Naive thymus-derived CD8-positive, alpha-beta T cell (primary cell): ENCODE results near the gene GPER1. TPM values are rescaled to one million over a fixed set of nuclear protein-coding genes. Genes with fewer than 3 reads are reported as not detected.
"Not testable (repeated sequence)": the region's sequence is repeated elsewhere in the genome, so short reads cannot be mapped to it uniquely, and the experiment has no call there.

Experiments
- ATAC-seq, 2 donors: fragments of 150-1000 bp; cut with Tn5 transposase in 1 of 2; sonication (Bioruptor Pico), chemical (Tn5 transposase) in 1 of 2; 1 replicate in 1 of 2; 2 replicates in 1 of 2; pipeline ENCODE4 v1.10.0; 2021; ENCODE audit warnings: mild to moderate bottlenecking in 2 of 2, moderate library complexity in 2 of 2
- POLR2A ChIA-PET: fragments of 350-600 bp; sonication (Branson Sonifier 250); formaldehyde crosslinking; loops from one replicate; lab custom pipeline; 2021; ENCODE audit warnings: antibody characterized with exemption; lab: Charles Lee
- DNase-seq, 10 donors: peaks; one replicate each; pipeline versions ENCODE4 v3.0.0 to v3.0.0-alpha.2; 2020 to 2022
- H3K27ac Mint-ChIP-seq, 10 donors: one replicate each; pipeline ENCODE4 v1.8.0; 2020 to 2022; ENCODE audit warnings: mild to moderate bottlenecking in 10 of 10, mixed read lengths in 10 of 10, moderate library complexity in 4 of 10, inconsistent platforms in 1 of 10
- H3K27me3 Mint-ChIP-seq, 5 donors: one replicate each; pipeline ENCODE4 v1.8.0; 2021 to 2022; ENCODE audit warnings: mixed read lengths in 5 of 5
- H3K36me3 Mint-ChIP-seq, 3 donors: one replicate each; pipeline ENCODE4 v1.8.0; 2020 to 2022; ENCODE audit warnings: mixed read lengths in 3 of 3, mild to moderate bottlenecking in 2 of 3, inconsistent platforms in 1 of 3
- H3K4me1 Mint-ChIP-seq, 4 donors: one replicate each; pipeline ENCODE4 v1.8.0; 2021 to 2022; ENCODE audit warnings: mixed read lengths in 4 of 4
- H3K4me3 Mint-ChIP-seq, 10 donors: one replicate each; pipeline ENCODE4 v1.8.0; 2020 to 2022; ENCODE audit warnings: mild to moderate bottlenecking in 10 of 10, mixed read lengths in 10 of 10, moderate library complexity in 6 of 10, inconsistent platforms in 1 of 10
- H3K9me3 Mint-ChIP-seq, 9 donors: one replicate each; pipeline ENCODE4 v1.8.0; 2020 to 2022; ENCODE audit warnings: mixed read lengths in 9 of 9, mild to moderate bottlenecking in 3 of 9, inconsistent platforms in 1 of 9, moderate library complexity in 1 of 9
- polyA plus RNA-seq, 3 donors: library from polyadenylated mRNA; unstranded; fragments of 300-500 nt; fragmentation: Illumina TruSeq; gene quantifications; one replicate each; pipeline ENCODE4 v1.2.3, GENCODE V29; 2021
- total RNA-seq, 8 experiments: library from RNA in 2 of 8; stranded (reverse) in 2 of 8; gene quantifications; one replicate each; pipeline ENCODE4 v1.2.3 and lab custom pipeline; 2021 to 2026

GPER1 gene
- total and polyA plus RNA-seq, 5 experiments from 2014 or later = 0.11 to 0.25 TPM; not detected in 3

GRCh38 chr7:1134951-1135350 lies 47.0 kb downstream of the GPER1 start:
- POLR2A ChIA-PET = no interaction called here
- Mint-ChIP-seq H3K27ac (no peak overlapping the region), H3K36me3 (peaks cover 3 to 5% (median 4%) of the 10 kb centered on the region in 3 donors), H3K9me3 (peaks cover 0 to 3% (median 0%) of the 10 kb centered on the region in 9 donors), H3K4me3 (no peak overlapping the region), H3K4me1 (peaks cover 12 to 24% (median 19%) of the 10 kb centered on the region in 4 donors), H3K27me3 (no peaks in the 10 kb centered on the region)
- ATAC-seq = no peak
- no peak for DNase-seq

- H3K36me3 Mint-ChIP-seq = peaks cover 0 to 1% (median under 1%) of the 10 kb centered on the region in 3 donors
- POLR2A ChIA-PET = interaction anchor here (0.9 to 2.6 kb wide), 4 partner anchors 23 to 145 kb away, joined by 3 to 31 read pairs (median 6); partner anchors contain the start of gene ZFAND2A
- peak in 1 of 10 donors; percentile 44 for DNase-seq
- peaks cover 0 to under 1% (median 0%) of the 10 kb centered on the region in 5 donors for H3K27me3 Mint-ChIP-seq
- H3K4me1 Mint-ChIP-seq = peaks cover 12 to 26% (median 21%) of the 10 kb centered on the region in 4 donors
- peak overlapping the region; percentile 81 to 98 (median 91) for H3K4me3 Mint-ChIP-seq
- no peak for ATAC-seq
- H3K9me3 Mint-ChIP-seq = no peaks in the 10 kb centered on the region
- H3K27ac Mint-ChIP-seq = peak overlapping the region; percentile 76 to 95 (median 88)
Observed at GRCh38 chr7:1136841-1137516, 49.1 kb downstream of the GPER1 start.

DNA sequence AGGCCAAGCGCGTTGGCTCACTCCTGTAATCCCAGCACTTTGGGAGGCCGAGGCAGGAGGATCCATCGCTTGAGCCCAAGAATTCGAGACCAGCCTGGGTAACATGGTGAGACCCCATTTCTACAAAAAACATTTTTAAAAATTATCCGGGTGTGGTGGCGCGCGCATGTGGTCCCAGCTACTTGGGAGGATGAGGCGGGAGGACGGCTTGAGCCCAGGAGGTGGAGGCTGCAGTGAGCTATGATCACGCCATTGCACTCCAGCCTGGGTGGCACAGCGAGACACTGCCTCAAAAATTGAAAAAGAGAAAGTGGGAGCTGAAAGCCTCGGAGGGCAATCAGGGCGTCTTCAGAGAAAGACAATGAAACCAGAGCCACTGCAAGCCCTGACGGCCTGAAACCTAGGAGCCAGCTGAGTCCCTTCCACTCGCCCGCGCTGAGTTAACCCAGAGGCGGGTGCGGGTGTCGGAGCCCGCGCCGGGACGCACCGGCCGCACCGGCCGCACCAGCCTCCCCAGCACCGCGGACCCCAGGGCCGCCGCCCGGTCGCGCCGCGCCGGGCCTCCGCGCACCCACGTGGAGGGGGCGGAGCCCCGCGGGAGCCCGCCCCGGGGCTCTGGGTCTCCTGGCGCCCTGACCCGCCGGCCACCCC lies 49.7 kb downstream of the GPER1 start:
- Mint-ChIP-seq H3K4me1 (peaks cover 12 to 26% (median 21%) of the 10 kb centered on the region in 4 donors), H3K27me3 (peaks cover 0 to 2% (median 0%) of the 10 kb centered on the region in 5 donors), H3K36me3 (no peaks in the 10 kb centered on the region), H3K9me3 (no peaks in the 10 kb centered on the region), H3K27ac (peak overlapping the region; percentile 76 to 98 (median 94)), H3K4me3 (peak overlapping the region; percentile 87 to 98 (median 92))
- DNase-seq (no peak), ATAC-seq (peak; percentile 71 to 73)
- POLR2A ChIA-PET = interaction anchor here (0.8 to 2.6 kb wide), 8 partner anchors 14 to 69 kb away, joined by 3 to 31 read pairs (median 4); partner anchors contain the start of gene ZFAND2A

DNA sequence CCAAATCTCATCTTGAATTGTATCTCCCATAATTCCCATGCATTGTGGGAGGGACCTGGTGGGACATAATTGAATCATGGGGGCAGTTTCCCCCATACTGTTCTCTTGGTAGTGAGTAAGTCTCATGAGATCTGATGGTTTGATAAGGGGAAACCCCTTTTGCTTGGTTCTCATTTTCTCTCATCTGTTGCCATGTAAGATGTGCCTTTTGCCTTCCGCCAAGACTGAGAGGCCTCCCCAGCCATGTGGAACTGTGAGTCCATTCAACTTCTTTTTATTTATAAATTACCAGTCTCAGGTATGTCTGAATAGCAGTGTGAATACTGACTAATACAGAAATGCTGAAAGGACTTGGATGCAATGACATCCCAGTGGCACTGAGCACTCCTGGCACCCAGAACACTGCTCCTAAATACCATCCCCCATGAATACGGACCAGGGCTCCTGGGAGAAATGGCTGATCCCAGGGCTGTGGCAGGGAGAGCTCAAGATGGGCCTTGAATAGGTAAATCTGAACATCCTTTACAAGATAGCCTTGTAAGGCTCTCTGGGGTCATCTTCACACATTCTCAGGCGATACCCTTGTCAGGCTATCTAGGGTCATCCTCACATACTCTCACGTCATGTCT lies 52.7 kb downstream of the GPER1 start:
- POLR2A ChIA-PET = no interaction called here

GRCh38 chr7:1141651-1142050 lies 53.7 kb downstream of the GPER1 start:
- POLR2A ChIA-PET = interaction anchor here (2.3 kb wide), 1 partner anchor 18 kb away, joined by 6 read pairs; the partner anchor contains the start of gene ZFAND2A
- peaks cover 7 to 27% (median 15%) of the 10 kb centered on the region in 4 donors for H3K4me1 Mint-ChIP-seq
- no peaks in the 10 kb centered on the region for H3K36me3 Mint-ChIP-seq
- ATAC-seq (no peak), DNase-seq (no peak)
- no peaks in the 10 kb centered on the region for H3K9me3 Mint-ChIP-seq
- peaks cover 0 to 2% (median 0%) of the 10 kb centered on the region in 5 donors for H3K27me3 Mint-ChIP-seq
- peak overlapping the region in 2 of 10 donors; percentile 33 to 36 for H3K27ac Mint-ChIP-seq
- no peak overlapping the region for H3K4me3 Mint-ChIP-seq

More for the DNA sequence above, 52.7 kb downstream of the GPER1 start:
- H3K4me3 Mint-ChIP-seq = peak overlapping the region in 3 of 10 donors; percentile 20 to 60 (median 24)
- peak overlapping the region in 4 of 10 donors; percentile 35 to 88 (median 46) for H3K27ac Mint-ChIP-seq
- no peak for DNase-seq
- ATAC-seq = no peak
- H3K4me1 Mint-ChIP-seq = peaks cover 8 to 28% (median 17%) of the 10 kb centered on the region in 4 donors
- H3K36me3 Mint-ChIP-seq = no peaks in the 10 kb centered on the region
- peaks cover 0 to 2% (median 0%) of the 10 kb centered on the region in 5 donors for H3K27me3 Mint-ChIP-seq
- H3K9me3 Mint-ChIP-seq = no peaks in the 10 kb centered on the region

- Mint-ChIP-seq H3K27ac (peak overlapping the region in 2 of 10 donors; percentile 19 to 36), H3K4me3 (no peak overlapping the region), H3K9me3 (no peaks in the 10 kb centered on the region), H3K36me3 (no peaks in the 10 kb centered on the region), H3K4me1 (peaks cover 2 to 22% (median 10%) of the 10 kb centered on the region in 4 donors), H3K27me3 (peaks cover 0 to 2% (median 0%) of the 10 kb centered on the region in 5 donors)
- POLR2A ChIA-PET = interaction anchor here (2.3 kb wide), 1 partner anchor 18 kb away, joined by 6 read pairs; the partner anchor contains the start of gene ZFAND2A
- DNase-seq (no peak), ATAC-seq (no peak)
Observed at GRCh38 chr7:1142051-1142635, 54.2 kb downstream of the GPER1 start.

DNA sequence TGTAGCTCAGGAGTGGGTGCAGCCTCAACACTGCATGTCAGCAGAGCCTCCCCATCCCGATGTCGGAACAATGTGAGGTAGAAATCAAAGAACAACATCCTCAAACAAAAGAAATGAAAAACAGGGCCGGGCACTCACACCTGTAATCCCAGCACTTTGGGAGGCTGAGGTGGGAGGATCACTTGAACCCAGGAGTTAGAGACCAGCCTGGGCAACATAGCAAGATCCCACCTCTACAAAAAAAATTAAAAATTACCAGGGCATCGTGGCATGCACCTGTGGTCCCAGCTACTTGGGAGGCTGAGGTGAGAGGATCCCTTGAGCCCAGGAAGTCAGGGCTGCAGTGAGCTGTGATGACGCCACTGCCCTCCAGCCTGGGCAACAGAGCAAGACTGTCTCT lies 55.1 kb downstream of the GPER1 start:
- not testable (repeated sequence) for H3K27me3 Mint-ChIP-seq, DNase-seq, H3K36me3 Mint-ChIP-seq, H3K9me3 Mint-ChIP-seq, H3K27ac Mint-ChIP-seq, H3K4me3 Mint-ChIP-seq, ATAC-seq
- peaks cover 0 to 17% (median 5%) of the 10 kb centered on the region in 4 donors for H3K4me1 Mint-ChIP-seq
- POLR2A ChIA-PET = interaction anchor here (0.5 to 2.3 kb wide), 2 partner anchors 17 to 24 kb away, joined by 3 to 6 read pairs; partner anchors contain the start of gene ZFAND2A

Other genes with a start within 250 kb of the GPER1 start
- gene GET4, start 211.6 kb upstream of the GPER1 start, total RNA-seq = 10 to 100 TPM; 61.4 to 64.1 TPM
- 10 to 100 TPM; 23.0 to 34.6 (median 23.6) TPM for gene GET4, start 211.6 kb upstream of the GPER1 start, polyA plus RNA-seq
- 10 to 100 TPM; 12.4 to 14.5 TPM for gene ADAP1, start 133.4 kb upstream of the GPER1 start, total RNA-seq
- 10 to 100 TPM in 1 of 3 donors, 1 to 10 TPM in 2; 7.6 to 18.4 (median 8.2) TPM for gene ADAP1, start 133.4 kb upstream of the GPER1 start, polyA plus RNA-seq
- gene COX19, start 112.6 kb upstream of the GPER1 start, total RNA-seq = 10 to 100 TPM; 46.9 to 49.0 TPM
- gene COX19, start 112.6 kb upstream of the GPER1 start, polyA plus RNA-seq = 10 to 100 TPM; 19.3 to 21.5 (median 20.2) TPM
- not detected for gene CYP2W1, start 104.9 kb upstream of the GPER1 start, total RNA-seq
- not detected for gene CYP2W1, start 104.9 kb upstream of the GPER1 start, polyA plus RNA-seq
- 1 to 10 TPM; 7.0 to 9.5 TPM for gene GPR146, start 43.6 kb upstream of the GPER1 start, total RNA-seq
- gene GPR146, start 43.6 kb upstream of the GPER1 start, polyA plus RNA-seq = 1 to 10 TPM; 1.4 to 3.8 (median 2.5) TPM
- gene ZFAND2A, start 72.1 kb downstream of the GPER1 start, total RNA-seq = 10 to 100 TPM; 41.5 to 47.9 TPM
- 10 to 100 TPM; 33.5 to 59.9 (median 56.0) TPM for gene ZFAND2A, start 72.1 kb downstream of the GPER1 start, polyA plus RNA-seq
- not detected for gene UNCX, start 144.8 kb downstream of the GPER1 start, total RNA-seq
- gene UNCX, start 144.8 kb downstream of the GPER1 start, polyA plus RNA-seq = not detected